ENCODE results near the gene TAAR5. TPM values are rescaled to one million over a fixed set of nuclear protein-coding genes. Genes with fewer than 3 reads are reported as not detected.
A peak's percentile ranks its signal among the peaks of the same experiment; 100 is the strongest.

Gene TAAR5
- total RNA-seq, 1 experiment from 2014 or later: not detected

DNA sequence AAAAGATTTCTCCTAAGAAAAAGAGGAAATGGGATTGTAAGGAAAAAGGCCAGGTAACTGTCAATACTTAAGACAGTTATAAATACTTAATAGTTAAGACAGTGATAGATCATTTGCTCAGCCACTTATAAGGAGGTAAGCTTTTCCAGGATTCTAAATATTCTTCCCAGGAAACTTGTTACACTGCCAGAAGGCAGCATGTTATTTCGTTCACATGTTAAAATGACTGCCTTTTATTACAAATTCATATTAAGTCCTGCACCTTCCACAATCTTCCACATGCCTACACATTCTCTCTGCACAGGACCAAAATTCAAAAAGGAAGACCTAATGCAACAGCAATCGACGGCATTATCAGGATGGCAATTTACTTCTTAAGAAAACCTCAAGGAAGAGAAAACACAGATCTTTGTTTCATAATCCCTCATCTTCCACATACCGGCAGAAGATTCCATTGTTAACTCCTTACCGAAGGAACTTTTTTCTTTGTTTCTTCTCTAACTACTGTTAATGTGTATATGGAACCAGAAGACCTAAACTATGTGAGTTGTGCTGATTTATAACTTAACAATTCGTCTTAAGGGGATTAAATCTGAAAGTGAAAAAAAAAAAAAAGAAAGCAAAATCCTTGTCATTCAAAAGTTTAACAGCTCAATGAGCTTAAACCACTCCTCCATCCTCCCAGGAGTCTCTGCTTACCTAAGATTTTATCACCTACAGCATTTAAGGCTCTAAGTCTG lies 33.7 kb upstream of the TAAR5 start:
- Histone ChIP-seq H3K4me1 (ENCODE audit: insufficient read depth, low read length) (no peaks in the 10 kb centered on the region), H3K27me3 (ENCODE audit: low read length) (no peaks in the 10 kb centered on the region), H3K9me3 (ENCODE audit: low read length) (no peaks in the 10 kb centered on the region), H3K4me3 (ENCODE audit: low read length) (no peak overlapping the region), H4K20me1 (ENCODE audit: low read length) (no peaks in the 10 kb centered on the region), H3K9me2 (replicated peaks; ENCODE audit: low read length) (no peaks in the 10 kb centered on the region), H3K9ac (ENCODE audit: low read length) (no peak overlapping the region), H3K27ac (ENCODE audit: low read length) (no peak overlapping the region), H3K36me3 (ENCODE audit: low read depth, low read length) (no peaks in the 10 kb centered on the region), H3K79me2 (ENCODE audit: low read length) (no peaks in the 10 kb centered on the region), H3F3A (ENCODE audit: low read length, unreplicated experiment) (no peaks in the 10 kb centered on the region), H3K4me2 (ENCODE audit: low read length) (no peak overlapping the region), H2AFZ (ENCODE audit: low read length) (no peak overlapping the region)
- ATAC-seq (no peak), DNase-seq (no peak)
- intact Hi-C loops (cut with micrococcal nuclease): no loop called here
- TF ChIP-seq EZH2phosphoT487 (IDR thresholded peaks at IDR 0.05; ENCODE audit: borderline replicate concordance, low read length) (no peak), EZH2 (IDR thresholded peaks at IDR 0.05; ENCODE audit: low read length, unreplicated experiment) (no peak)
- TF ChIP-seq, protein P1, sequence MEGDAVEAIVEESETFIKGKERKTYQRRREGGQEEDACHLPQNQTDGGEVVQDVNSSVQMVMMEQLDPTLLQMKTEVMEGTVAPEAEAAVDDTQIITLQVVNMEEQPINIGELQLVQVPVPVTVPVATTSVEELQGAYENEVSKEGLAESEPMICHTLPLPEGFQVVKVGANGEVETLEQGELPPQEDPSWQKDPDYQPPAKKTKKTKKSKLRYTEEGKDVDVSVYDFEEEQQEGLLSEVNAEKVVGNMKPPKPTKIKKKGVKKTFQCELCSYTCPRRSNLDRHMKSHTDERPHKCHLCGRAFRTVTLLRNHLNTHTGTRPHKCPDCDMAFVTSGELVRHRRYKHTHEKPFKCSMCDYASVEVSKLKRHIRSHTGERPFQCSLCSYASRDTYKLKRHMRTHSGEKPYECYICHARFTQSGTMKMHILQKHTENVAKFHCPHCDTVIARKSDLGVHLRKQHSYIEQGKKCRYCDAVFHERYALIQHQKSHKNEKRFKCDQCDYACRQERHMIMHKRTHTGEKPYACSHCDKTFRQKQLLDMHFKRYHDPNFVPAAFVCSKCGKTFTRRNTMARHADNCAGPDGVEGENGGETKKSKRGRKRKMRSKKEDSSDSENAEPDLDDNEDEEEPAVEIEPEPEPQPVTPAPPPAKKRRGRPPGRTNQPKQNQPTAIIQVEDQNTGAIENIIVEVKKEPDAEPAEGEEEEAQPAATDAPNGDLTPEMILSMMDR (conservative IDR thresholded peaks at IDR 0.05; ENCODE audit: low read depth, low read length): no peak
- no TSS peak for BruUV-seq (replicated peaks)
- POLR2A ChIA-PET (ENCODE audit: unreplicated experiment): no interaction called here
- CTCF ChIA-PET: no interaction called here

DNA sequence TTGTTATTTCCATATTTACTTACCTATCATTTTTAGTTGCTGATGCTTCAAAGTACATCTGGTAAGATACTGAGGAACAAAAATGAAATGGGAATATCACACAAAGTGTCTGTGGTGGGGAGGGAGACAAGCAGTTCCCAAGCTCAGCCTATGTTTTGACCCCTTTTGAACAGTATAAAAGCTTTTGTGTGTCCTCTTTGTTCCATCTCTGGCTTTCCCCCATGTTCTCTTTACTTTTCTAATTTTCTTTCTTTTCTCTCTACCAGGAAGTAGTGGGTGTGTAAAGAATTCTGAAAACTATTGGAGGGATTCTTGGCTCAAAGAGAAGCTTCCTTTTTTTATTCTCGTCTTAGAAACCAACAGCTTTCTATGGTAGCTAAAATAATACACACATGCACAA lies 27.1 kb upstream of the TAAR5 start:
- Histone ChIP-seq H3K36me3 (ENCODE audit: low read depth, low read length) (no peaks in the 10 kb centered on the region), H3K4me3 (ENCODE audit: low read length) (no peak overlapping the region), H4K20me1 (ENCODE audit: low read length) (no peaks in the 10 kb centered on the region), H3K79me2 (ENCODE audit: low read length) (no peaks in the 10 kb centered on the region), H3K4me1 (ENCODE audit: insufficient read depth, low read length) (peaks cover 39% of the 10 kb centered on the region), H3K4me2 (ENCODE audit: low read length) (no peak overlapping the region), H3K27ac (ENCODE audit: low read length) (no peak overlapping the region), H3F3A (ENCODE audit: low read length, unreplicated experiment) (no peaks in the 10 kb centered on the region), H2AFZ (ENCODE audit: low read length) (no peak overlapping the region), H3K9me2 (replicated peaks; ENCODE audit: low read length) (no peaks in the 10 kb centered on the region), H3K27me3 (ENCODE audit: low read length) (no peaks in the 10 kb centered on the region), H3K9me3 (ENCODE audit: low read length) (no peaks in the 10 kb centered on the region), H3K9ac (ENCODE audit: low read length) (no peak overlapping the region)
- ChIA-PET POLR2A (ENCODE audit: unreplicated experiment) (no interaction called here), CTCF (no interaction called here)
- no TSS peak for BruUV-seq (replicated peaks)
- ATAC-seq: no peak
- intact Hi-C loops (cut with micrococcal nuclease): no loop called here
- TF ChIP-seq EZH2phosphoT487 (IDR thresholded peaks at IDR 0.05; ENCODE audit: borderline replicate concordance, low read length): no peak
- TF ChIP-seq EZH2 (IDR thresholded peaks at IDR 0.05; ENCODE audit: low read length, unreplicated experiment): no peak
- TF ChIP-seq, protein P1 (conservative IDR thresholded peaks at IDR 0.05; ENCODE audit: low read depth, low read length): no peak
- no peak for DNase-seq

DNA sequence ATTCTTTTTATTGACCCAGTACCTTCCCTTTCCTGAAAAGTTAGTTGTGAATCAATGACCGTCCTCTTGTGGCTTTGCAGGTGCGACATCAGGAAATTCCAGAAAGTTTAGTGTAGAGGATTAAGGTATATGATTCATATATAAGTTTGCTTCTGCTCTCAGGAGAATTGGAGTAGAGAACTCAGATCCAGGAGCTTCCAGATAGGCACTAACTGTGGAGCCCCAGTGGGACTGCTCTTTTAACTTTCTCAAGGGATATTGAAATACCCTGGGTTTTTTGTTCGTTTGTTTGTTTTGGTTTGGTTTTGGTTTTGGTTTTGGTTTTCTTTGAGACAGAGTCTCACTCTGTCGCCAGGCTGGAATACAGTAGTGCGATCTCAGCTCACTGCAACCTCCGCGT lies 25.0 kb upstream of the TAAR5 start:
- no peaks in the 10 kb centered on the region for H3K9me3 ChIP-seq (ENCODE audit: low read length)
- no peaks in the 10 kb centered on the region for H4K20me1 ChIP-seq (ENCODE audit: low read length)
- H3K27ac ChIP-seq (ENCODE audit: low read length): peak overlapping the region; percentile 88
- POLR2A ChIA-PET (ENCODE audit: unreplicated experiment): no interaction called here
- CTCF ChIA-PET: no interaction called here
- H3K27me3 ChIP-seq (ENCODE audit: low read length): no peaks in the 10 kb centered on the region
- ATAC-seq (peak; percentile 77), DNase-seq (peak; percentile 87)
- peak overlapping the region; percentile 58 for H3K4me3 ChIP-seq (ENCODE audit: low read length)
- no peaks in the 10 kb centered on the region for H3F3A ChIP-seq (ENCODE audit: low read length, unreplicated experiment)
- BruUV-seq (replicated peaks): no TSS peak
- no peaks in the 10 kb centered on the region for H3K79me2 ChIP-seq (ENCODE audit: low read length)
- peak overlapping the region; percentile 78 for H3K4me2 ChIP-seq (ENCODE audit: low read length)
- H3K4me1 ChIP-seq (ENCODE audit: insufficient read depth, low read length): peaks cover 57% of the 10 kb centered on the region
- H3K36me3 ChIP-seq (ENCODE audit: low read depth, low read length): no peaks in the 10 kb centered on the region
- H3K9ac ChIP-seq (ENCODE audit: low read length): peak overlapping the region; percentile 63
- peak overlapping the region; percentile 37; the same call in 1 of the 2 replicates for H2AFZ ChIP-seq (ENCODE audit: low read length)
- intact Hi-C loops (cut with micrococcal nuclease): loop anchor here (5.0 kb wide), 1 partner anchor 153 kb away; no protein-coding TSS in a partner anchor
- TF ChIP-seq EZH2 (IDR thresholded peaks at IDR 0.05; ENCODE audit: low read length, unreplicated experiment): no peak
- TF ChIP-seq, protein P1 (conservative IDR thresholded peaks at IDR 0.05; ENCODE audit: low read depth, low read length): no peak
- TF ChIP-seq EZH2phosphoT487 (IDR thresholded peaks at IDR 0.05; ENCODE audit: borderline replicate concordance, low read length): no peak
- H3K9me2 ChIP-seq (replicated peaks; ENCODE audit: low read length): no peaks in the 10 kb centered on the region

Measured in PC-3 (cell line).